A673 (cell line): ENCODE results near the gene CALCOCO2. TPM values are rescaled to one million over a fixed set of nuclear protein-coding genes. Genes with fewer than 3 reads are reported as not detected.

Source experiments
- BruUV-seq: library from RNA; stranded (reverse); fragments of 400-500 nt; replicated peaks from 2 replicates; lab custom pipeline; 2021; lab: Mats Ljungman, UMichigan
- CTCF ChIA-PET: fragments of 300-600 bp; sonication (Branson Sonifier 250); formaldehyde crosslinking; loops from one replicate; lab custom pipeline; 2022; ENCODE audit warnings: antibody characterized with exemption; lab: Charles Lee
- POLR2A ChIA-PET: fragments of 300-600 bp; sonication (Branson Sonifier 250); formaldehyde crosslinking; loops from one replicate; lab custom pipeline; 2022; ENCODE audit warnings: antibody characterized with exemption; ENCODE audit not compliant: low non-redundant PET; lab: Charles Lee
- DNase-seq: peaks from one replicate; pipeline ENCODE4 v3.0.0-alpha.2; 2015; ENCODE audit warnings: low spot score
- H3K27ac ChIP-seq: fragments of 200-600 bp; sonication (generic); 2 replicates; pipeline ENCODE4 v1.5.1; 2016; ENCODE audit warnings: mixed run types, low read depth, mild to moderate bottlenecking, mixed read lengths, antibody characterized with exemption, low read length; ENCODE audit not compliant: poor library complexity, severe bottlenecking
- H3K27me3 ChIP-seq: fragments of 200-600 bp; sonication (generic); replicated peaks from 2 replicates; pipeline ENCODE4 v1.6.1; 2017; ENCODE audit warnings: mixed run types, low read depth, mild to moderate bottlenecking, mixed read lengths, antibody characterized with exemption, low read length; ENCODE audit not compliant: insufficient read depth, poor library complexity
- H3K36me3 ChIP-seq: fragments of 200-600 bp; sonication (generic); 2 replicates; pipeline ENCODE4 v1.6.1; 2016; ENCODE audit warnings: mixed run types, mild to moderate bottlenecking, mixed read lengths, antibody characterized with exemption, low read length; ENCODE audit not compliant: insufficient read depth, poor library complexity, severe bottlenecking
- H3K4me1 ChIP-seq: fragments of 200-600 bp; sonication (generic); 2 replicates; pipeline ENCODE4 v1.6.1; 2017; ENCODE audit warnings: mixed run types, mild to moderate bottlenecking, mixed read lengths, antibody characterized with exemption, low read length; ENCODE audit not compliant: insufficient read depth, poor library complexity, severe bottlenecking
- H3K4me3 ChIP-seq: fragments of 200-600 bp; sonication (generic); 2 replicates; pipeline ENCODE4 v1.5.1; 2016; ENCODE audit warnings: low read depth, mixed run types, mild to moderate bottlenecking, mixed read lengths, low read length; ENCODE audit not compliant: poor library complexity, severe bottlenecking
- H3K9me3 ChIP-seq: fragments of 200-600 bp; sonication (generic); 2 replicates; pipeline ENCODE4 v1.6.1; 2016; ENCODE audit warnings: mixed run types, low read depth, mild to moderate bottlenecking, mixed read lengths, antibody characterized with exemption, low read length; ENCODE audit not compliant: poor library complexity, severe bottlenecking
- CTCF ChIP-seq: fragments of 300-800, 200-600 bp; sonication (generic); conservative IDR thresholded peaks from 2 replicates; pipeline ENCODE4 v1.5.1; 2017; ENCODE audit warnings: low read depth, mild to moderate bottlenecking, antibody characterized with exemption, low read length, moderate library complexity, mixed read lengths
- EZH2 ChIP-seq: fragments of 200-600 bp; sonication (generic); IDR thresholded peaks from 2 replicates; pipeline ENCODE4 v1.6.1; 2017; ENCODE audit warnings: borderline replicate concordance, low read depth, mild to moderate bottlenecking, mixed read lengths, antibody characterized with exemption, low read length; ENCODE audit not compliant: poor library complexity, severe bottlenecking
- intact Hi-C: fragments of 100-400 bp; cut with micrococcal nuclease; formaldehyde crosslinking; loops from one replicate; pipeline ENCODE4 v1.10.0; 2022; ENCODE audit not compliant: unreplicated experiment
- total RNA-seq: library from RNA; stranded (reverse); gene quantifications from 2 replicates; pipeline ENCODE4 v1.2.3, GENCODE V29; 2021

Gene CALCOCO2
- total RNA-seq, 1 experiment from 2014 or later, result 88.4 TPM

GRCh38 chr17:48790607-48791127 is 40.2 kb upstream of the CALCOCO2 start:
- DNase-seq, result no peak
- Histone ChIP-seq H3K27ac (peak overlapping the region; percentile 14), H3K27me3 (no peaks in the 10 kb centered on the region), H3K4me3 (no peak overlapping the region), H3K36me3 (no peaks in the 10 kb centered on the region), H3K9me3 (no peaks in the 10 kb centered on the region), H3K4me1 (peaks cover 9% of the 10 kb centered on the region)
- TF ChIP-seq CTCF (no peak), EZH2 (no peak)
- no TSS peak for BruUV-seq
- POLR2A ChIA-PET, result no interaction called here
- intact Hi-C loops, result loop anchor here (1.0 kb wide), 2 partner anchors 66 to 112 kb away; no protein-coding TSS in a partner anchor
- CTCF ChIA-PET, result interaction anchor here (0.6 to 2.3 kb wide), 13 partner anchors 10 to 154 kb away, joined by 3 to 51 read pairs (median 5); partner anchors contain the start of genes HOXB13, PRAC1 and PRAC2

GRCh38 chr17:48791128-48792032 is 39.5 kb upstream of the CALCOCO2 start:
- BruUV-seq, result no TSS peak
- no peak overlapping the region for H3K4me3 ChIP-seq
- peaks cover 9% of the 10 kb centered on the region for H3K4me1 ChIP-seq
- no peaks in the 10 kb centered on the region for H3K27me3 ChIP-seq
- H3K27ac ChIP-seq, result no peak overlapping the region
- H3K9me3 ChIP-seq, result no peaks in the 10 kb centered on the region
- POLR2A ChIA-PET, result no interaction called here
- intact Hi-C loops, result loop anchor here (1.0 kb wide), 2 partner anchors 67 to 113 kb away; no protein-coding TSS in a partner anchor
- CTCF ChIA-PET, result interaction anchor here (0.6 to 2.3 kb wide), 13 partner anchors 9 to 155 kb away, joined by 3 to 51 read pairs (median 5); partner anchors contain the start of genes HOXB13, PRAC1 and PRAC2
- DNase-seq, result peak; percentile 94
- no peaks in the 10 kb centered on the region for H3K36me3 ChIP-seq
- TF ChIP-seq EZH2 (no peak), CTCF (peak; percentile 95)

GRCh38 chr17:48792033-48792798 is 38.6 kb upstream of the CALCOCO2 start:
- no peaks in the 10 kb centered on the region for H3K36me3 ChIP-seq
- H3K27ac ChIP-seq, result no peak overlapping the region
- no peaks in the 10 kb centered on the region for H3K27me3 ChIP-seq
- TF ChIP-seq CTCF (no peak), EZH2 (no peak)
- H3K4me3 ChIP-seq, result no peak overlapping the region
- no TSS peak for BruUV-seq
- intact Hi-C loops, result no loop called here
- peaks cover 9% of the 10 kb centered on the region for H3K4me1 ChIP-seq
- ChIA-PET POLR2A (no interaction called here), CTCF (interaction anchor here (1.5 to 2.3 kb wide), 4 partner anchors 10 to 121 kb away, joined by 7 to 51 read pairs (median 21); partner anchors contain the start of genes PRAC1 and PRAC2)
- no peaks in the 10 kb centered on the region for H3K9me3 ChIP-seq
- no peak for DNase-seq
